Parathyroid adenoma (tissue), 2 donors: ENCODE results near the gene ZNF350.

Source experiments
- H2AFZ ChIP-seq: fragments of 300-600 bp; sonication (generic); one replicate; pipeline ENCODE4 v1.7.0; 2017; ENCODE audit warnings: antibody characterized with exemption, mild to moderate bottlenecking
- H3K27ac ChIP-seq: fragments of 300-600 bp; sonication (generic); one replicate; pipeline ENCODE4 v1.7.0; 2017
- H3K27me3 ChIP-seq: fragments of 300-600 bp; sonication (generic); one replicate; pipeline ENCODE4 v1.7.0; 2017; ENCODE audit warnings: low read length; ENCODE audit not compliant: control insufficient read depth, insufficient read depth
- H3K36me3 ChIP-seq: fragments of 300-600 bp; sonication (generic); one replicate; pipeline ENCODE4 v1.7.0; 2017; ENCODE audit warnings: low read length; ENCODE audit not compliant: control insufficient read depth, insufficient read depth
- H3K4me1 ChIP-seq: fragments of 300-600 bp; sonication (generic); one replicate; pipeline ENCODE4 v1.7.0; 2017; ENCODE audit warnings: control low read depth
- H3K4me2 ChIP-seq: fragments of 300-600 bp; sonication (generic); one replicate; pipeline ENCODE4 v1.7.0; 2017; ENCODE audit warnings: low read length
- H3K4me3 ChIP-seq: fragments of 300-600 bp; sonication (generic); one replicate; pipeline ENCODE4 v1.7.0; 2017; ENCODE audit warnings: low read depth, low read length
- H3K79me2 ChIP-seq: fragments of 300-600 bp; sonication (generic); one replicate; pipeline ENCODE4 v1.7.0; 2017; ENCODE audit warnings: control low read depth
- H3K9ac ChIP-seq: fragments of 300-600 bp; sonication (generic); one replicate; pipeline ENCODE4 v1.7.0; 2017; ENCODE audit warnings: mild to moderate bottlenecking
- H3K9me3 ChIP-seq: fragments of 300-600 bp; sonication (generic); one replicate; pipeline ENCODE4 v1.7.0; 2017; ENCODE audit warnings: low read length; ENCODE audit not compliant: control insufficient read depth
- CTCF ChIP-seq: fragments of 300-600 bp; sonication (generic); IDR thresholded peaks from one replicate; pipeline ENCODE4 v1.7.0; 2017; ENCODE audit warnings: antibody characterized with exemption, mild to moderate bottlenecking
- donor health status: primary hyperparathyroidism.

Gene ZNF350

GRCh38 chr19:51916167-51916566 lies 70.5 kb downstream of the ZNF350 start:
- no peaks in the 10 kb centered on the region for H3K9me3 ChIP-seq
- no peak overlapping the region for H3K9ac ChIP-seq
- no peak overlapping the region for H3K27ac ChIP-seq
- H3K27me3 ChIP-seq: no peaks in the 10 kb centered on the region
- H3K4me1 ChIP-seq: no peaks in the 10 kb centered on the region
- H3K4me2 ChIP-seq: no peak overlapping the region
- no peak overlapping the region for H3K4me3 ChIP-seq
- no peak for TF ChIP-seq CTCF
- H3K79me2 ChIP-seq: no peaks in the 10 kb centered on the region
- H2AFZ ChIP-seq: no peak overlapping the region
- no peaks in the 10 kb centered on the region for H3K36me3 ChIP-seq

GRCh38 chr19:51915324-51915867 lies 71.2 kb downstream of the ZNF350 start:
- H3K4me3 ChIP-seq: no peak overlapping the region

More at GRCh38 chr19:51915324-51915867, 71.2 kb downstream of the ZNF350 start:
- Histone ChIP-seq H2AFZ (no peak overlapping the region), H3K4me1 (no peaks in the 10 kb centered on the region), H3K9ac (no peak overlapping the region), H3K27me3 (no peaks in the 10 kb centered on the region), H3K79me2 (no peaks in the 10 kb centered on the region), H3K4me2 (no peak overlapping the region), H3K9me3 (no peaks in the 10 kb centered on the region), H3K36me3 (no peaks in the 10 kb centered on the region), H3K27ac (no peak overlapping the region)
- no peak for TF ChIP-seq CTCF
